Measurements from ENCODE around the gene TMEM175.
"Not testable (repeated sequence)": the region's sequence is repeated elsewhere in the genome, so short reads cannot be mapped to it uniquely, and the experiment has no call there.

The TMEM175 gene

DNA sequence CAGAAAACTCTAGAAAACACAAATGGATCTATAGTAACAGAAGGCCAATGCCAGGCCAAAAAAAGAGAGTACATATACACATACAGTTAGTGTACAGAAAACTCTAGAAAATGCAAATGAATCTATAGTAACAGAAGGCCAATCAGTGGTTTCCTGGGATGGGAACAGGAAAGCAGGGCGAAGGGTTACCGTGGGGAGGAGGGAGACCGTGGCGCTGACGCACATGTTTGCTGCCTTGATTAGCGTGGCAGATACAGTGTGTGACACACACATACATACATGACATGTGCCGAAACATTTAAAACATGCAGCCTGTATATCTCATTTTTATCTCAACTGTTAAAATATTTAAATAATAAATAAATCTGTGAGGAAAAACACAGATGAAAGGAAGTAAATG is 14.8 kb upstream of the TMEM175 start:
- DNase-seq (ENCODE audit: low read depth in 2 of 2), result no peak

- DNase-seq (ENCODE audit: low read depth in 2 of 2), result no peak
These were observed 14.3 kb upstream of the TMEM175 start for GRCh38 chr4:917992-918391.

DNA sequence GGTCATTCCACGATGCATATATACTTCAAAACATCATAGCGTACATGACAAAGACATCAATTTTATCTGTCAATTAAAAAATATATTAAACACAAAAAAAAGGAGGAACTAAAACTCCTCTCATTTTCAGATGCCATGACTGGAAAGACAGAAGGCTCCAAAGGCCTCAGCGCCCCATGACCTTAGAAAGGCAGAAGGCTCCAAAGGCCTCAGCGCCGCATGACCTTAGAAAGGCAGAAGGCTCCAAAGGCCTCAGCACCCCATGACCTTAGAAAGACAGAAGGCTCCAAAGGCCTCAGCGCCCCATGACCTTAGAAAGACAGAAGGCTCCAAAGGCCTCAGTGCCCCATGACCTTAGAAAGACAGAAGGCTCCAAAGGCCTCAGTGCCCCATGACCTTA is 13.7 kb upstream of the TMEM175 start:
- not testable (repeated sequence) for DNase-seq (ENCODE audit: low read depth in 2 of 2)

DNA sequence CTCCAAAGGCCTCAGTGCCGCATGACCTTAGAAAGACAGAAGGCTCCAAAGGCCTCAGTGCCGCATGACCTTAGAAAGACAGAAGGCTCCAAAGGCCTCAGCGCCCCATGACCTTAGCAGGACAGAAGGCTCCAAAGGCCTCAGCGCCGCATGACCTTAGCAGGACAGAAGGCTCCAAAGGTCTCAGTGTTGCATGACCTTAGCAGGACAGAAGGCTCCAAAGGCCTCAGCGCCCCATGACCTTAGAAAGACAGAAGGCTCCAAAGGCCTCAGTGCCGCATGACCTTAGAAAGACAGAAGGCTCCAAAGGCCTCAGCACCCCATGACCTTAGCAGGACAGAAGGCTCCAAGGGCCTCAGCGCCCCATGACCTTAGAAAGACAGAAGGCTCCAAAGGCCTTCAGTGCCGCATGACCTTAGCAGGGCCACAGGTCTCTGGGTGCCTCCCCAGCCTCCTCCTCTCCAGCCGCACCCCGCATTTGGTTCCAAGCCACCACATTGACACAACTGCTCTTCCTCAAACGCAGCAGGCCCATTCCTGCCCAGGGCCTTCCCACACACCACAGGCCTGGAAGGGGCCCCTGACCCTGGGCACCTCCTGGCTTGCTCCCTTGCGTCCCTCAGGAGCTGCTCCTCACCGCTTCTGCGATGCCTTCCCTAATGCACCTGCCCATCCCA is 13.1 kb upstream of the TMEM175 start:
- not testable (repeated sequence) for DNase-seq (ENCODE audit: low read depth in 2 of 2)

DNA sequence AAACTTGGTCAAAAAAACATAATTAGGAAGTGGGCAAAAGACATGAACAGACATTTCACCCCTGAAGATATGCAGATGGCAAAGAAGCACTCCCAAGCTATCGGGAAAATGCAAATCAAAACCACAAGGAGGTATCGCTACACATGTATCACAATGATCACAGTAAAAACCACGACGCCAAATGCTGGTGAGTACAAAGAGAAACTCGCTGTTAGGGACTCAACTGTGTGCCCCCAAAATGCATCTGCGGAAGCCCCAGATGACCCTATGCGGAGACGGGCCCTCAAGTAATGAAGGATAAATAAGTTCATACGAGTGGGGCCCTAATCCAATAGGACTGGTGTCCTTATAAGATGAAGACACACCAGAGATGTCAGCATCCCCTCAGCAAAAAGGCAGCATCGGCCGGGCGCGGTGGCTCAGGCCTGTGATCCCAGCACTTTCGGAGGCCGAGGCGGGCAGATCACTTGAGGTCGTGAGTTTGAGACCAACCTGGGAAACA is 10.4 kb upstream of the TMEM175 start:
- DNase-seq (ENCODE audit: low read depth in 2 of 2), result no peak

- no peak for DNase-seq (ENCODE audit: low read depth in 2 of 2)
These were observed 7.9 kb upstream of the TMEM175 start for GRCh38 chr4:924107-925096.

- no peak for DNase-seq (ENCODE audit: low read depth in 2 of 2)
These were observed 7.1 kb upstream of the TMEM175 start for GRCh38 chr4:925171-925570.

- DNase-seq (ENCODE audit: low read depth in 2 of 2), result no peak
These were observed 6.3 kb upstream of the TMEM175 start for GRCh38 chr4:925771-926500.

GRCh38 chr4:926538-926937 is 5.7 kb upstream of the TMEM175 start:
- no peak for DNase-seq (ENCODE audit: low read depth in 2 of 2)

- not testable (repeated sequence) for DNase-seq (ENCODE audit: low read depth in 2 of 2)
These were observed 4.7 kb upstream of the TMEM175 start for GRCh38 chr4:927566-927965.

- DNase-seq (ENCODE audit: low read depth in 2 of 2), result no peak
These were observed 3.0 kb upstream of the TMEM175 start for GRCh38 chr4:929096-929765.

DNA sequence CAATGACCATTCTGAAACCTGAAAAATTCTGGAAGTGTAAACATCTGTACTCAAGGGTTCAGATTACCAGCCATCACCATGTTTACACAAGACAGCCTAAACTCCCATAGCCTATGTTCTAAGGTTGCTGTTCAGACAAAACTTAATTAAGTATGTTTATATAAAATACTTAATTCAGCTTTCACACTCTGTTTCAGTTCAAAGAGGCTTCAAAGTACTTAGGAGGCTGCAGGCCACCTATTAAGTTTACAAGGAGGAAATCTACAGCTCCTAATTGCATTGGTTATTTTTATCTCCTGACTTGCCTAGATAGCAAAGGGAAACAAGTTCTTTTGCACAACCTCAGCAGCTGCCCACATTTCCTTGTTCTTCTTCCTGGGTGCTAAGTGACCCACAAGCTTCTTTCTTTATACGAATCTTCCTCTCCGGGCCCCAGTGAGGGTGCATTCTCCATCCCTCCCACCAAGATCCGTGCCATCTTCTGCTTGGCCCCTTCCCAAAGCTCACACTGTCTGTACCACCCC is 2.2 kb upstream of the TMEM175 start:
- DNase-seq (ENCODE audit: low read depth in 2 of 2), result no peak

DNA sequence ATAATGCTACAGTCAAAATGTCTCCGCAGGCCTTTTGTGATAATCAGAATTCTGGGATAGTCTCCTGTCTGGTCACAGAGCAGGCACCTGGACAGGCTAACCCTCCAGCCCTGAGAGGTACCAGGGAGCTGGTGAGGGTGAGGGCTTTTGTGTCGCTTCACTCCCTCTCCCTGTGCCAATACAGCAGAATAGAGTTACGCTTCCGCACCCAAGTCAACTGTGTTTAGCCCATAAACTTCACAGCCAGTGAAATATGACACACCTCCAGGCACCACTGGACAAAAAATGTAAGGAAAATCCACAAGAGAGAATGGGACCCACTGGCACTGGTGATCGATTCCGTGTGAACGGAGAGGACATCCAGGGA is 1.4 kb upstream of the TMEM175 start:
- DNase-seq (ENCODE audit: low read depth in 2 of 2), result no peak

DNA sequence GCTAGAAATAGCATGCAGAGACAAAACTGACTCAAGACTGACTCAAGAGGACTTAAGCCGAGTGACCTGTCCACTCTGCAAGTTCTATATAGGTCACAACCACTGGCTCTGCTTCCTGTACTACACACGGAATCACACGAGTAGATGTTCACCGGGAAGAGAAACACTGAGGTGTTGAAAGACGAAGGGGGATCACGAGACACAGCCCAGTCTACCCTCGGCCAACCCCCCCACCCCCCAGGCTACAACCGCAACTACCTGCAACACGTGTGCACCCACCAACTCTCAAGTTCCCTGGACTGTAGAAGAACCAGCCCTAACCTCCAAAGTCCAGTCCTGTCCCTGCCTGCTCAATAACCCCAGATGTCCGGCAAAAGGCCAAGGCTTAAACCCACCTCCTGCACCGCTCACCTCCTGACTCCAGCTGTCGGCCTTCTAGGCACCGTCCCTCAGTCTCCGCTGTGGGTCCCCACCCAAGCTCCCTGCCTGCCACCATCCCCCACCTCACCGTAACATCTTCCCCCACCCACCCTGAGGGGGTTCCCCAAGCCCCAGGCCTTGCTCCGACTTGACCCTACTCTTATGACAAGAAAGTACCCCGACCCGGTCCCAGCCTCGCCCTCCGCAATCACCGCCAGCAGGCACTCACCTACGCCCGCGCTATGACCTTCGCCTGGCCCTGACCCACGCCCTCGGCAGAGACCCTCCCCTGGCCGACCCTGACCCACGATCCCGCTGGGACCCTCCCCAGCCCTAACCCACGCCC is 883 bp upstream of the TMEM175 start:
- DNase-seq (ENCODE audit: low read depth in 2 of 2), result no peak

DNA sequence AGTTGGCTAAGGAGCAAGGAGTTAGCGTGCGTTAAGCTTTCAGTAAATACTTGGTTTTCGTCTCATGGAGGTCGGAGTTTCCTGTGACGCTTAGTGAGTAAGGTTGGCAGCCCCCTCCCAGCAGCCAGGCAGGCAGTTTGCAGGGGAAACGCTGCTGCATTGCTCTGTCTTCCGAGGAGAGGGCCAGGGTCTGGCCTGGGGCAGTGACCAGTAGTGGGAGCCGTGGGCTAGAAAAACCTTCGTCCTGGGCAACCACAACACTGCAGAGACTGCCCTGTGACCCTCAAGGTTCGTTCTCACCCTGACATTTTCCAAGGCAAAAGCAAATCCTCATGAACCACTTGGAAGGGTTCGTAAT is 432 bp downstream of the TMEM175 start:
- DNase-seq (ENCODE audit: low read depth in 2 of 2), result no peak

GRCh38 chr4:939508-939907 is 7.2 kb downstream of the TMEM175 start:
- not testable (repeated sequence) for DNase-seq (ENCODE audit: low read depth in 2 of 2)

GRCh38 chr4:945274-946102 is 13.2 kb downstream of the TMEM175 start:
- no peak for DNase-seq (ENCODE audit: low read depth in 2 of 2)

- DNase-seq (ENCODE audit: low read depth in 2 of 2), result no peak
These were observed 13.8 kb downstream of the TMEM175 start for GRCh38 chr4:946103-946450.

GRCh38 chr4:946517-947471 is 14.5 kb downstream of the TMEM175 start:
- no peak for DNase-seq (ENCODE audit: low read depth in 2 of 2)
